ENCODE data around the gene MAPK12.

- TF ChIP-seq POLR2A (IDR thresholded peaks at IDR 0.05) (no peak), CTCF (IDR thresholded peaks at IDR 0.05) (no peak)
Measured at GRCh38 chr22:50257041-50257440, 4.4 kb downstream of the MAPK12 start.
